ENCODE data around the gene PBX3. TPM values are rescaled to one million over a fixed set of nuclear protein-coding genes. Genes with fewer than 3 reads are reported as not detected.

Gene PBX3
- polyA plus RNA-seq, 3 donors from 2014 or later = 5.7 to 7.0 (median 6.2) TPM

DNA sequence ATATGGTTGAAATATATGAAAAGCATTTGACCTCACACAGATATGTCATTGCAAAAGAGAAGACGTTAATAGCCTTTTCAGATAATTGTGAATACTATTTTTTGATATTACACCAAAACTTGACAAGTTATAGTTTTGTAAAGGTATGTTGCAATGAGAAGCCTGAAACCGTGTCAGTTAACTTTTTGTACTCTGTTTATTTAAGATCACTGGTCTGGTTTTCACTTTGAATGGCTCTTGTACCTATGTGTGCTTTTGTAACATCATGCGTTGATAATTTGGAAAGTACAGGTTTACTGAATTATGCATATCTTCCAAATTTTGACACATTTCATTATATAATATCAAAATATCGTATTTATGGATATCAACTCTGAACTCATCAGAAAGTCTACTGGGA lies 177.2 kb downstream of the PBX3 start:
- H3K4me1 Mint-ChIP-seq = no peaks in the 10 kb centered on the region
- H3K9me3 Mint-ChIP-seq = no peaks in the 10 kb centered on the region
- H3K27me3 Mint-ChIP-seq (ENCODE audit: low read depth in 3 of 3) = peaks cover 1 to 2% (median 2%) of the 10 kb centered on the region in 3 donors
- H3K36me3 Mint-ChIP-seq = no peaks in the 10 kb centered on the region
- no peak overlapping the region for H3K27ac Mint-ChIP-seq
- no peak for DNase-seq
- no peak overlapping the region for H3K4me3 Mint-ChIP-seq

DNA sequence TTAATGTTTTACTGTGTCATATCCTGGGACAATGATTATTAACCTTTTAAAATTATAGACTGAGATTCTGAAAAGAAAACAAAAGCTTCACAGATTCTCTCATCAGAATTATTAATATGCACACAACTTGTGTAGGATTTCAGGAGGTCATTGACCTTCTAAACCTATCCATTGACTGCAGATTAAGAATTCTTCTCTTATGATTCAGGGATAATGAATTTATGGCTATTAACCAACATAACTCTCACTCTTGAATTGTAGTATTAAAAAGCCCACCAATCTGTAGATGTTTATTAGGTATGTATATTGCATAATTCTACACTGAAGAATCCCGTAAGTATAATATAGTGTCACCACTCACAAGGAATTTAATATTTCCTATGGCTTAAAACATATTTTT lies 179.8 kb downstream of the PBX3 start:
- Mint-ChIP-seq H3K27me3 (ENCODE audit: low read depth in 3 of 3) (peaks cover 1 to 2% (median 2%) of the 10 kb centered on the region in 3 donors), H3K4me3 (no peak overlapping the region), H3K9me3 (no peaks in the 10 kb centered on the region), H3K36me3 (peaks cover 0 to 4% (median 0%) of the 10 kb centered on the region in 3 donors), H3K27ac (no peak overlapping the region), H3K4me1 (no peaks in the 10 kb centered on the region)
- no peak for DNase-seq

DNA sequence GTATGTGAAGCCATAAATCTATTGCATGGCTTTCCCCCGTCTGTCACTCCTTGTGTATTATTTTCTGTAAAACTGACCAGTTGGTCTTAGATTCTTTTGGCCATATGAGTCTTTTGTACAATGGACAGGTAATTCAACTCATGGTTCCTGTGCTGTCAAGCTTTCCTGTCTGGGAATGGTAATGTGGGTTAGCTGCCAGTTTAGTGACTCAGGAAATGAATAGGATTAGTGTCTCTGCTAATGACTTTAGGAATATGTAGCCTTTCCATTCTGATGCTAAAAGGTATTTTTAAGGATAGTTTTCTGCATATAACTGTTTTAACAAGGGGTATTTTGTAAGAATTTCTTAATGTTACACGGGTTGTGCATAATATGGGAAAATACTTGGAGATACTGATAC lies 182.7 kb downstream of the PBX3 start:
- Mint-ChIP-seq H3K36me3 (peaks cover 0 to 13% (median 3%) of the 10 kb centered on the region in 3 donors), H3K4me3 (no peak overlapping the region), H3K27ac (no peak overlapping the region), H3K27me3 (ENCODE audit: low read depth in 3 of 3) (peaks cover 1 to 2% (median 2%) of the 10 kb centered on the region in 3 donors), H3K4me1 (no peaks in the 10 kb centered on the region), H3K9me3 (no peaks in the 10 kb centered on the region)
- no peak for DNase-seq

DNA sequence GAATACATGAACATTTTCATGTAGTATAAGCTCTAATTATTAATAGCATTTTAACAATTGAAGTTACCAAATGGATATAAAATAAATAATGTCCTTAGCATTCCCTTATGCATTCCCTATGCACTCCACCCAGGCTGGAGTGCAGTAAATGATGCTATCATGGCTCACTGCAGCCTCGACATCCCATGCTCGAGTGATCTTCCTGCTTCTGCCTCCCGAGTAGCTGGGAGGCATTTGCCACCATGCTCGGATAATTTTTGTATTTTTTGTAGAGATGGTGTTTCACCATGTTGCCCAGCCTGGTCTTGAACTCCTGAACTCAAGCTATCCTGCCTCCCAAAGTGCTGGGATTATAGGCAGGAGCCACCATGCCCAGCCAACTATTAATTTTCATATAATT lies 184.0 kb downstream of the PBX3 start:
- Mint-ChIP-seq H3K27me3 (ENCODE audit: low read depth in 3 of 3) (peaks cover 1 to 2% (median 2%) of the 10 kb centered on the region in 3 donors), H3K9me3 (no peaks in the 10 kb centered on the region), H3K4me3 (no peak overlapping the region), H3K36me3 (peaks cover 0 to 13% (median 3%) of the 10 kb centered on the region in 3 donors), H3K4me1 (no peaks in the 10 kb centered on the region), H3K27ac (no peak overlapping the region)
- DNase-seq = no peak

DNA sequence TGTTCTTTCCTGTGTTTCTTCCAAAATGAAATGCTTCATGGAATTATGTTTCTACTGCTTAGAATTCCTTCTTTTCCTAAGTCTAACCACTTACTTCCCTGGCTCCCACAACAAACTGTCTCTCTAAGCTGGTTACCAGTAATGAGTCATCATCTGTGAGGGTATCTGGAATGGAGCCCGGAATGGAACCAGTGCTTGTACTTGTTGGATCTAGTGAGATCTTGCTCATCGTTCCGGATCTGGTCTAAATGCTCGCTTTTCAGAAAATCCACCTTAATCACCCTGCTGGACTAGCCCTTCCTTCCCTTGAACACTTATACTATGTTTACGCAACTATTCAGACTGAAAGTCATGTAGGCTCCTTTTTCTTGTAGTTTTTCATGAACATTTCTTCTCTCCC lies 184.8 kb downstream of the PBX3 start:
- Mint-ChIP-seq H3K9me3 (no peaks in the 10 kb centered on the region), H3K4me3 (no peak overlapping the region), H3K27ac (no peak overlapping the region)

DNA sequence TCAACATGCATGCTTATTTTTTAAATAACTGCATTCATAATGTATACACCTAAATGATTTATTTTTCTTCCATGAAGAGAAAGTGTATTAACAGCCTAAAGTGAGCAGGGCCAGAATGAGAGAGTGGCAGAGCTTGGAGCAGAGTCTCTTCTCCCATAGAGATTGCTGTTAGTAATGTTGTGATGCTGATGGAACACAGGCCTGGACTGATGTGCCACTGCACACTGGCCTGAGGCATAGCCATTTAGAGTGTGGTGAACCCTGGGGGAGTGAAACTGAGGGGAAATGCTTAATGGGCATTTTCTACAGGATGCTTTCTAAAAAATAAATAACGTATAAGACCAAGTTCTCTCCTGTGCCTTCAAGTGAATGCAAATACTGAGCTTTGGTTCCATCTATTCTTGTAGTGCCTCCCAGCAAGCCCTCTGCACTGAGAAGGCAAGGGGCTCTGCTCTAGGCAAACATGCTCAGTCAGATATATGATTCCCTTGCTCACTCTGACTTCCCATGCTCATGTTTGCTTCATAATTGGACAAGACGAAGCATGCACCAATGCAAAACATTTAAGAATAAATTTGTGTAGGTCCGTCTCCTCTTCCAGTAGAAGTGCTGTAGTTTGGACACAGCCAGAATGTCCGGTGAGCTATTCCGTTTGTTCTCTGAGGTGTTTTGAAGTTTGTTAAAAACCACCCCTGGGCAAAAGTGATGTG lies 185.7 kb downstream of the PBX3 start:
- H3K4me3 Mint-ChIP-seq = no peak overlapping the region
- H3K36me3 Mint-ChIP-seq = peaks cover 0 to 18% (median 3%) of the 10 kb centered on the region in 3 donors
- DNase-seq = no peak
- H3K4me1 Mint-ChIP-seq = no peaks in the 10 kb centered on the region
- no peak overlapping the region for H3K27ac Mint-ChIP-seq
- H3K9me3 Mint-ChIP-seq = no peaks in the 10 kb centered on the region
- H3K27me3 Mint-ChIP-seq (ENCODE audit: low read depth in 3 of 3) = peaks cover 0 to 2% (median 0%) of the 10 kb centered on the region in 3 donors

More for the DNA sequence above, 184.8 kb downstream of the PBX3 start:
- Mint-ChIP-seq H3K4me1 (no peaks in the 10 kb centered on the region), H3K36me3 (peaks cover 0 to 18% (median 3%) of the 10 kb centered on the region in 3 donors), H3K27me3 (ENCODE audit: low read depth in 3 of 3) (peaks cover 1 to 2% (median 2%) of the 10 kb centered on the region in 3 donors)
- no peak for DNase-seq

DNA sequence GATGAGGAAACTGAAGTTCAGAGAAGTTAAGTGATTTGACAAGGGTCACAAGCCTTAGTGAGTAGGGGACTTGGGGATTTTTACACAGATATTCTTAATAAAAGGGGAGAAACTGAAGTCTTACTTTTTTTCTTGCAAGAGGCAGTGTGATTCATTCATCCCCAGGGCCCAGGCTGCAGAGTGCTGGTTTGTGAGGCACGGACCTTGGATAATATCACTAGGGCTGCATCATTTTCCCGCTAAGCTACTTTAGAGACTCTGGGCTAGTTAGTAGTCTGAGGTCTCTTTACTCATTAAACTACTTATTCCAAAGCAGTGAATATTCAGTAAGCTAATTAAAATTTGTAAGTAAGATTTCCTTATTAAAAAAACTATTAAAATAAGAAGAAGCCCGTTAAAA lies 195.0 kb downstream of the PBX3 start:
- Mint-ChIP-seq H3K36me3 (peaks cover 12 to 32% (median 29%) of the 10 kb centered on the region in 3 donors), H3K9me3 (peaks cover 0 to 3% (median 0%) of the 10 kb centered on the region in 6 donors), H3K4me3 (no peak overlapping the region), H3K27me3 (ENCODE audit: low read depth in 3 of 3) (no peaks in the 10 kb centered on the region), H3K27ac (no peak overlapping the region), H3K4me1 (no peaks in the 10 kb centered on the region)
- DNase-seq = no peak

DNA sequence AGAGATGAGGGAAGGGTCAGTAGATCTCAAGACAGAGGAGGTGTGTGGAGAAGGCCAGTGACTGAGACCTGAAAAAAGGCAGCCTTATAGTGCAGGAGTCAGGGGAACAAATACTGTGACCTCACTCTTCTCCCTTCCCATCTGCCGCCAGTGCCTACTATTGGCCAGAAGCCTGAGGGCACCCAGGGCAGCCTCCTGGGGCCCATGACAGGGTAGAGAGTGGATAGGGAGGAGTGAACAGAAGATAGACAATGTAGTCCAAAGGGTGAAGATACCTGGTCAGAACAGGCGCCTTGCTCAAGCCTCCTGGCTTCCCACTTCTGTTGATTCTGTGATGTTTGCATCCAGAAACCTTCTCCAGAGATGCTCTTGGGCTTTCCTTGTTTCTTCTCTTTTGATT lies 196.7 kb downstream of the PBX3 start:
- no peaks in the 10 kb centered on the region for H3K27me3 Mint-ChIP-seq (ENCODE audit: low read depth in 3 of 3)
- no peak overlapping the region for H3K4me3 Mint-ChIP-seq
- H3K36me3 Mint-ChIP-seq = peaks cover 9 to 32% (median 26%) of the 10 kb centered on the region in 3 donors
- H3K27ac Mint-ChIP-seq = no peak overlapping the region
- no peak for DNase-seq
- H3K9me3 Mint-ChIP-seq = peaks cover 0 to 3% (median 0%) of the 10 kb centered on the region in 6 donors
- H3K4me1 Mint-ChIP-seq = no peaks in the 10 kb centered on the region

DNA sequence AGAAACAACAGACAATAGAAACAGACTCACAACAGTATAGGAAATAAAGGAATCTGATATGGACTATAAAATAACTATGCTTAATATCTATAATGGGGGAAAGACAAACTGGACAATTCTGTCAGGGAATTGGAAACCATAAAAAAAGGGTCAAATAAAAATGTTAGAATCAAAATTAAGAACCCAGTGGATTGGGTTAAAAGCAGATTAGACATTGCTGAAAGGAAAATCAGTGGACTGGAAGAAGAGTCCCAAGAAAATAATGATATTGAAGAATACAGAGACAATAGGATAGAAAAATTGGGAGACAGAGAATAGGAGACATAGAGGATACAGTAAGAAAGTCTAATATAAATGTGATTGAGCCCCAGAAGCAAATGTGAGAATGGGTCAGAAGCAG lies 199.2 kb downstream of the PBX3 start:
- H3K4me3 Mint-ChIP-seq = no peak overlapping the region
- H3K27ac Mint-ChIP-seq = peak overlapping the region in 1 of 6 donors; percentile 43
- H3K9me3 Mint-ChIP-seq = peaks cover 0 to 3% (median 0%) of the 10 kb centered on the region in 6 donors

DNA sequence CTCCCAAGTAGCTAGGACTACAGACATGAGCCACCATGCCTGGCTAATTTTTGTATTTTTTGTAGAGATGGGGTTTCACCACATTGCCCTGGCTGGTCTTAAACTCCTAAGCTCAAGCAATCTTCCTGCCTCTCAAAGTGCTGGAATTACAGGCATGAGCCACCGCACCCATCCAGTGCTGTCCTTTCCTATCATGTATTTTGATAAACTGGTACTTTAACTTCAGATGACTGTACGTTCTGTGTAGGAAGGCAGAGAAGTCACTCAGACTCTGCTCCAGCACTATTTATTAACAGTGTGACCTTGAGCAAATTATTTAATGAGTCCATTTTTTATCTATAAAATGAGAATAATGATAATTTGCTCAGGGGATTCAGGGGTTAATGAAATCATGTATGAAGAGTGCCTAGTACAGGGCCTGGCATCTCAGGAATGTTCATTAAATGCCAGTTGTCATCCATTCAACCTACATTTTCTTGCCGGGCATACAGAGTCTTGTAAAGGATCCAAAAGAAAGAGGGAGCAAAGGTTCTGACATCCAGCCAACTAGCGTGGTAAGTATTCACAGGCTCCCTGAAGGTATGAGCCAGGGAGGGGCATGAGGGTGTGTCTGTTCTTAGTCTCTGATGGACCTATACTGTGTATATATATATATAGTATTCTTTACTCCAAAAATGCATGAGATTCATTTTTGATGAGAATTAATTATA lies 201.9 kb downstream of the PBX3 start:
- no peaks in the 10 kb centered on the region for H3K4me1 Mint-ChIP-seq
- peaks cover 0 to 3% (median 0%) of the 10 kb centered on the region in 6 donors for H3K9me3 Mint-ChIP-seq
- H3K4me3 Mint-ChIP-seq = no peak overlapping the region
- no peak for DNase-seq
- peaks cover 9 to 21% (median 19%) of the 10 kb centered on the region in 3 donors for H3K36me3 Mint-ChIP-seq
- peaks cover 0 to 3% (median 0%) of the 10 kb centered on the region in 3 donors for H3K27me3 Mint-ChIP-seq (ENCODE audit: low read depth in 3 of 3)
- no peak overlapping the region for H3K27ac Mint-ChIP-seq

More for the DNA sequence above, 199.2 kb downstream of the PBX3 start:
- peaks cover 9 to 21% (median 19%) of the 10 kb centered on the region in 3 donors for H3K36me3 Mint-ChIP-seq
- DNase-seq = no peak
- H3K4me1 Mint-ChIP-seq = no peaks in the 10 kb centered on the region
- no peaks in the 10 kb centered on the region for H3K27me3 Mint-ChIP-seq (ENCODE audit: low read depth in 3 of 3)

DNA sequence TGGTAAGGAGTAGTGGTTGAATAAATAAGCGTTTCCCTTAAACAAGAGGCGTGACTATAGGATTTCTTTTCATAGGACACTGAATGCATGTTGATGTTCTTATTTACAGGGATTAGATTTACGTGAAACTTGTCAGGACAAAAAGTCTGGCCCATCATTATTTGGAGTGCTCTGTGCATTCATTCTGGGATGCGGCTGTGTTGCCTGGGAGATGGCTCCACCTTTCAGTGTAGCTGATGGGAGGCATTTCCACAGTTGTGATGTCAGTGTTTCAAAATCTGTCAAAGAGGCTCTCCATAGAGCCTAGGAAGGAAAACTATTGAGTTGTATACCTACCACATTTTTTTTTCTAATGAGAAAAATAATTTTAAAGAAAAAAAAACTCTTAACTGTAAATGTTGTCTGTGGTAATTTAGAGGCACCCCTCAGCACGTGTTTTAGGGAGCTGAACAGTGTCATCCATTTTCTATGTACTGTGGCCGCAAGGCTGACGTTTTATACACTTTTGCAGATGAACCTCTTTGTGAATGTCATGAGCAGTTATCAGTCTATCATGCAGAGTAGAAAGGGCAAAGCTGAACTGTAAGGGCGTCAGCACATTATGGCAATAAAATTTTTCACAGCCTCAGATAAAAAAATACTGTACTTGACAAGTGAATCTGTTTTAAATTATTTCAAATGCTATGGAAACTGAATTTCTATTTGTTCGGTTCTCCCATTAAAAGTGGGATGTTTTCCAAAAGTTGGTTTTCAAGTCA lies 202.7 kb downstream of the PBX3 start:
- H3K36me3 Mint-ChIP-seq = peaks cover 4 to 17% (median 14%) of the 10 kb centered on the region in 3 donors
- no peaks in the 10 kb centered on the region for H3K4me1 Mint-ChIP-seq
- peaks cover 0 to 3% (median 0%) of the 10 kb centered on the region in 6 donors for H3K9me3 Mint-ChIP-seq
- H3K27ac Mint-ChIP-seq = no peak overlapping the region
- no peak overlapping the region for H3K4me3 Mint-ChIP-seq
- DNase-seq = no peak
- peaks cover 0 to 3% (median 0%) of the 10 kb centered on the region in 3 donors for H3K27me3 Mint-ChIP-seq (ENCODE audit: low read depth in 3 of 3)

DNA sequence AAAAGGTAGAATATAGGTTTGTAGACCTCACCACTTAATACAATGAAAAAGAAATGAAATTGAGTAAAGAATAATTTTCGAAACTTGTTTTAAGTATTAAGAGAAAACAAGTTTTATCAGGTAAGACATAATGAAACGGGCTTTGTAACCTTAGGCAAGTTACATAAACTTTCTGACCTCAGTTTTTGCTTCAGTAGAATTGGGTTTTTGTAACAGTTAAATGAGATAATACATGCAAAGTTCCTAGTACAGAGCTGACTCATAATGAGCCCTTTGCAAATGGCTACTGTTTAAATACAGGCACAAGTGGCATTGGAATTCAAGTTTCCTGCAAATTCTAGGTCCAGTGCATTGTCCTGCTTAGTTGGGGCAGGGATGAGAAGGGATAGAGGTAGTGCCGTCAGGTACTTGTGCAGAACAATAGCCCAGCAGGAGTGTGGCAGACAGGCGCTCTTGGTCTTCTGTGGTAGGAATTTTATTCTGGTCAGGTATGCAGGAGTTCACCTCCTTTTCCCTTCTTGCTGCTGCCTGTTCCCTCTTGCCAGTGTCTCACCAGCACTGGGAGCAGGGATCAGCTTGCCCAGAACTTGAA lies 203.8 kb downstream of the PBX3 start:
- Mint-ChIP-seq H3K36me3 (peaks cover 4 to 11% (median 6%) of the 10 kb centered on the region in 3 donors), H3K27me3 (ENCODE audit: low read depth in 3 of 3) (peaks cover 0 to 3% (median 0%) of the 10 kb centered on the region in 3 donors), H3K9me3 (no peaks in the 10 kb centered on the region), H3K4me3 (no peak overlapping the region), H3K27ac (no peak overlapping the region), H3K4me1 (no peaks in the 10 kb centered on the region)
- DNase-seq = no peak

DNA sequence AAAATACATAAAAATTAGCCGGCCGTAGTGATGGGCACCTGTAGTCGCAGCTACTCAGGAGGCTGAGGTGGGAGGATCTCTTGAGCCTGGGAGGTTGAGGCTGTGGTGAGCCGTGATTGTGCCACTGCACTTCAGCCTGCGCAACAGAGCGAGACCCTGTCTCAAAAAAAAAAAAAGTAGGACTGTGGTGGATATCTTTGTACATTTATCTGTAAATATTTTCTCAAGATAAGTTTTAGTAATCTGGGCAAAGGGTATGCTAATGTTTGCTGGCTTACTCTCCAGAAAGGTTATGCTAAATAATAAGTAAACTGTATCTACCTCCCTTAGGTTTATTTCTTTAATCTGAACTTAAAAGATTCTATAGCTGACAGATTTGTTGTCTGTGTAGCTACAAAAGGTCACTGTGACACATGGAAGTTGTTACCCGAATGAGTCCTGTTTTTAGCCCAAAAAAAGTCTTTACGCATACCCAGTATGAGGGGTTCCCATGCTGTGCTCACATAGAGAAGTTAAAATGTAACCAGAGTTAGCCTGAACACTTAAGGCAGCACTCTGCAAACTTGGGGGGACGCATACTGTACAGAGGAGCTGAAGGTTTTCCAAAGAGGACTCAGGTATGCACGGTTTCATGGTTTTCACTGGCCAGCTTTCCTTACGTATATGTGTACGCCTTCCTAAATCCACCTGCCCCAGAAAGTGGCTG lies 206.3 kb downstream of the PBX3 start:
- no peak overlapping the region for H3K27ac Mint-ChIP-seq
- no peak overlapping the region for H3K4me3 Mint-ChIP-seq
- DNase-seq = no peak
- no peaks in the 10 kb centered on the region for H3K9me3 Mint-ChIP-seq
- no peaks in the 10 kb centered on the region for H3K36me3 Mint-ChIP-seq
- H3K27me3 Mint-ChIP-seq (ENCODE audit: low read depth in 3 of 3) = peaks cover 0 to 3% (median 0%) of the 10 kb centered on the region in 3 donors
- no peaks in the 10 kb centered on the region for H3K4me1 Mint-ChIP-seq
